Fibroblast of lung (primary cell): ENCODE data around the gene FTO. TPM values are rescaled to one million over a fixed set of nuclear protein-coding genes. Genes with fewer than 3 reads are reported as not detected.

Experiments
- DNase-seq, 2 donors: peaks; one replicate each; pipeline versions ENCODE4 v3.0.0 to v3.0.0-alpha.2; 2010; ENCODE audit warnings: low read depth in 2 of 2
- H2AFZ ChIP-seq: 2 replicates; pipeline ENCODE4 v1.5.1; 2012; ENCODE audit warnings: low read length, control low read depth, inconsistent platforms
- H3K27ac ChIP-seq: 2 replicates; pipeline ENCODE4 v1.5.1; 2011; ENCODE audit warnings: low read length, control low read depth; ENCODE audit not compliant: insufficient read depth
- H3K27me3 ChIP-seq: 2 replicates; pipeline ENCODE4 v1.5.1; 2011; ENCODE audit warnings: mild to moderate bottlenecking, low read length; ENCODE audit not compliant: control insufficient read depth, insufficient read depth
- H3K36me3 ChIP-seq: 2 replicates; pipeline ENCODE4 v1.5.1; 2011; ENCODE audit warnings: low read length; ENCODE audit not compliant: control insufficient read depth, insufficient read depth
- H3K4me1 ChIP-seq: 2 replicates; pipeline ENCODE4 v1.5.1; 2011; ENCODE audit warnings: low read length; ENCODE audit not compliant: control insufficient read depth, insufficient read depth; ENCODE audit errors: extremely low read depth
- H3K4me2 ChIP-seq: 2 replicates; pipeline ENCODE4 v1.5.1; 2011; ENCODE audit warnings: low read length, control low read depth; ENCODE audit not compliant: insufficient read depth; ENCODE audit errors: extremely low read depth
- H3K4me3 ChIP-seq, 4 experiments: fragments of 200-600 bp in 1 of 4; sonication (generic) in 1 of 4; replicated peaks in 1 of 4; 2 replicates each; pipeline ENCODE4 v1.5.1; 2011 to 2016; ENCODE audit warnings: low read length in 4 of 4, low read depth in 3 of 4, mild to moderate bottlenecking in 3 of 4, control low read depth in 2 of 4, inconsistent platforms in 1 of 4, mixed read lengths in 1 of 4; ENCODE audit not compliant: insufficient read depth in 1 of 4; ENCODE audit errors: control extremely low read depth in 1 of 4
- H3K79me2 ChIP-seq: 2 replicates; pipeline ENCODE4 v1.5.1; 2012; ENCODE audit warnings: mild to moderate bottlenecking, low read length, inconsistent platforms; ENCODE audit not compliant: control insufficient read depth, insufficient read depth
- H3K9ac ChIP-seq: 2 replicates; pipeline ENCODE4 v1.5.1; 2011; ENCODE audit warnings: mild to moderate bottlenecking, low read length, control low read depth; ENCODE audit not compliant: insufficient read depth
- H3K9me3 ChIP-seq: 2 replicates; pipeline ENCODE4 v1.5.1; 2012; ENCODE audit warnings: low read depth, low read length; ENCODE audit not compliant: control insufficient read depth, insufficient read depth
- H4K20me1 ChIP-seq: 2 replicates; pipeline ENCODE4 v1.5.1; 2011; ENCODE audit warnings: low read length; ENCODE audit not compliant: control insufficient read depth, insufficient read depth; ENCODE audit errors: extremely low read depth
- EZH2 ChIP-seq: IDR thresholded peaks from 2 replicates; pipeline ENCODE4 v1.5.1; 2012; ENCODE audit warnings: low read length, control low read depth, mild to moderate bottlenecking; ENCODE audit errors: missing control alignments
- polyA plus RNA-seq, 2 donors: library from polyadenylated mRNA; depleted of rRNA in 1 of 2; stranded (reverse) in 1 of 2; unstranded in 1 of 2; fragments of >200 nt; gene quantifications; 2 replicates each; pipeline ENCODE4 v1.2.1, GENCODE V29; 2011 to 2012; ENCODE audit warnings: missing spikeins in 1 of 2
- total RNA-seq: library from RNA; depleted of rRNA; stranded (reverse); fragments of >200 nt; gene quantifications from 2 replicates; pipeline ENCODE4 v1.2.1, GENCODE V29; 2014
- TF ChIP-seq, protein P1 (sequence below), 2 donors: IDR thresholded peaks in 1 of 2; conservative IDR thresholded peaks in 1 of 2; 1 replicate in 1 of 2; 2 replicates in 1 of 2; pipeline ENCODE4 v1.5.1; 2011 to 2012; ENCODE audit warnings: low read length in 2 of 2, control low read depth in 1 of 2, inconsistent platforms in 1 of 2, low read depth in 1 of 2, mild to moderate bottlenecking in 1 of 2

Gene FTO
- total and polyA plus RNA-seq, 2 donors (not counting 1 experiment from before 2014, with no cell fraction given): 61.1 to 97.6 TPM

GRCh38 chr16:53953336-53953735, 249.4 kb downstream of the FTO start:
- H3K4me3 ChIP-seq: no peak overlapping the region
- H4K20me1 ChIP-seq: no peaks in the 10 kb centered on the region
- TF ChIP-seq EZH2: no peak
- TF ChIP-seq, protein P1, sequence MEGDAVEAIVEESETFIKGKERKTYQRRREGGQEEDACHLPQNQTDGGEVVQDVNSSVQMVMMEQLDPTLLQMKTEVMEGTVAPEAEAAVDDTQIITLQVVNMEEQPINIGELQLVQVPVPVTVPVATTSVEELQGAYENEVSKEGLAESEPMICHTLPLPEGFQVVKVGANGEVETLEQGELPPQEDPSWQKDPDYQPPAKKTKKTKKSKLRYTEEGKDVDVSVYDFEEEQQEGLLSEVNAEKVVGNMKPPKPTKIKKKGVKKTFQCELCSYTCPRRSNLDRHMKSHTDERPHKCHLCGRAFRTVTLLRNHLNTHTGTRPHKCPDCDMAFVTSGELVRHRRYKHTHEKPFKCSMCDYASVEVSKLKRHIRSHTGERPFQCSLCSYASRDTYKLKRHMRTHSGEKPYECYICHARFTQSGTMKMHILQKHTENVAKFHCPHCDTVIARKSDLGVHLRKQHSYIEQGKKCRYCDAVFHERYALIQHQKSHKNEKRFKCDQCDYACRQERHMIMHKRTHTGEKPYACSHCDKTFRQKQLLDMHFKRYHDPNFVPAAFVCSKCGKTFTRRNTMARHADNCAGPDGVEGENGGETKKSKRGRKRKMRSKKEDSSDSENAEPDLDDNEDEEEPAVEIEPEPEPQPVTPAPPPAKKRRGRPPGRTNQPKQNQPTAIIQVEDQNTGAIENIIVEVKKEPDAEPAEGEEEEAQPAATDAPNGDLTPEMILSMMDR (conservative IDR thresholded peaks at IDR 0.05 in 1 of 2, IDR thresholded peaks at IDR 0.05 in 1 of 2; ENCODE audit: low read depth in 1 of 2, low read length in 2 of 2): no peak
- no peaks in the 10 kb centered on the region for H3K27me3 ChIP-seq
- no peak overlapping the region for H2AFZ ChIP-seq
- no peaks in the 10 kb centered on the region for H3K36me3 ChIP-seq
- no peak overlapping the region for H3K4me2 ChIP-seq
- no peaks in the 10 kb centered on the region for H3K79me2 ChIP-seq
- DNase-seq: no peak
- no peak overlapping the region for H3K9ac ChIP-seq
- no peak overlapping the region for H3K27ac ChIP-seq
- H3K4me1 ChIP-seq: no peaks in the 10 kb centered on the region
- H3K9me3 ChIP-seq: no peaks in the 10 kb centered on the region

DNA sequence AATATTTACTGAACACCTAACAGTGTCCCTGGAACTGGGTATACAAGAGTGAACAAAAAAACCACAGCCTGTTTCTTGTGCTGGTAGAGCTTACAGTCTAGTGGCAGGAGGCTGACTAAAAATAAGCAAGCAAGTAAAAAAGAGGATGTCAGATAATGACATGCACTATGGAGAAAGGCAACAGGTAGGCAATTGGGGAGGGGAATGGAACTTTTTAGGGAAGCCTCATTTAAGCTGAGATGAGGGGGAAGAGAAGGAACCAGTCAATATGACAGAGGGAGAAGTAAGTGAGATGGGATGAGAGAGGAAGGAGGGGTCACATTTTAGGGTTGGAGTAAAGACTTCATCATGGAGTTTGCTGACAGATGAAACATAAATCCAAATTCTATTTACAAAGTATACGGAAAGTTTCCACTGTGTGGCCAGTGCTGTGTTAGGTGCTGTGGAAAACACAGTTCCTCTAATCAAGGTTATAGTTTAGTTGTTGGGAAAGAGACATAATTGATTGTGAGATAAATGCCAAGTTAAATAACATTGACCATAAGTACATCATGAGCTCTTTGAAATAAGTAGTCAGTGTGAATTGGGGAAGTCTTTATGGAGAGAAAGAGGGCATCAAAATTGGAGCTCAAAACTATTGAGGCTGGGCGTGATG, 251.4 kb downstream of the FTO start:
- Histone ChIP-seq H2AFZ (no peak overlapping the region), H3K4me1 (no peaks in the 10 kb centered on the region), H3K9me3 (no peaks in the 10 kb centered on the region), H3K4me3 (no peak overlapping the region), H3K9ac (no peak overlapping the region), H4K20me1 (no peaks in the 10 kb centered on the region), H3K79me2 (no peaks in the 10 kb centered on the region), H3K4me2 (no peak overlapping the region), H3K36me3 (no peaks in the 10 kb centered on the region), H3K27ac (no peak overlapping the region), H3K27me3 (no peaks in the 10 kb centered on the region)
- TF ChIP-seq, protein P1 (conservative IDR thresholded peaks at IDR 0.05 in 1 of 2, IDR thresholded peaks at IDR 0.05 in 1 of 2; ENCODE audit: low read depth in 1 of 2, low read length in 2 of 2): no peak
- TF ChIP-seq EZH2: no peak
- no peak for DNase-seq

DNA sequence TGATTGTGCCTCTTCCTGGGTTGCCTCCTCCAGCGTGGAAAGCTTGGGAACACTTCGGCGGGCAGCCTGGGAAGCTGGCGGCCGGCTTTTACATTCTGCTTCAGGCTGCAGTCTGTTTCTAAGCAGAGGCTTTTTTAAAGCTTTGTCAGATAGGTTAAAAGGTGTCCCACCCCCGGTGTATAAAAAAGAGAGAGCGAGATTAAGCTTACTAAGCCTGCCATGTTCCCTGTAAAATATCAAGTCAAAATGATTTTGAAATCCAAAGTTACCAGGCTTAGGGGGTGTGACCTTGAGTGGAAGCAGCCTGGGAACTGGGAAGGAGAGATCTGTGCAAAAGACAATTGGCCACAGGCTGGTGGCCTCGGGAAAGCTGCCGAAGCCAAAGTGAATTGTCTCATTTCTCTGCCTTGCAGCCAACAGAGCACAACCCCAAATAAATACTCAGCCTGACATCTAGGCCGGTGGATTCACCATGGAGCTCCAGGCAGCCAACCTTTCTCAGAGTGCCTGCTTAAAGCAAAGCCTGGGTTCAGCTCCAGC, 254.5 kb downstream of the FTO start:
- no peaks in the 10 kb centered on the region for H3K9me3 ChIP-seq
- H2AFZ ChIP-seq: no peak overlapping the region
- H3K4me1 ChIP-seq: no peaks in the 10 kb centered on the region
- no peaks in the 10 kb centered on the region for H3K79me2 ChIP-seq
- no peak for DNase-seq
- no peak overlapping the region for H3K27ac ChIP-seq
- H4K20me1 ChIP-seq: no peaks in the 10 kb centered on the region
- no peaks in the 10 kb centered on the region for H3K27me3 ChIP-seq
- TF ChIP-seq EZH2: no peak
- TF ChIP-seq, protein P1 (conservative IDR thresholded peaks at IDR 0.05 in 1 of 2, IDR thresholded peaks at IDR 0.05 in 1 of 2; ENCODE audit: low read depth in 1 of 2, low read length in 2 of 2): no peak
- H3K36me3 ChIP-seq: no peaks in the 10 kb centered on the region
- H3K4me2 ChIP-seq: no peak overlapping the region
- no peak overlapping the region for H3K9ac ChIP-seq
- H3K4me3 ChIP-seq: no peak overlapping the region
